ENCODE data around the gene CA9.

DNA sequence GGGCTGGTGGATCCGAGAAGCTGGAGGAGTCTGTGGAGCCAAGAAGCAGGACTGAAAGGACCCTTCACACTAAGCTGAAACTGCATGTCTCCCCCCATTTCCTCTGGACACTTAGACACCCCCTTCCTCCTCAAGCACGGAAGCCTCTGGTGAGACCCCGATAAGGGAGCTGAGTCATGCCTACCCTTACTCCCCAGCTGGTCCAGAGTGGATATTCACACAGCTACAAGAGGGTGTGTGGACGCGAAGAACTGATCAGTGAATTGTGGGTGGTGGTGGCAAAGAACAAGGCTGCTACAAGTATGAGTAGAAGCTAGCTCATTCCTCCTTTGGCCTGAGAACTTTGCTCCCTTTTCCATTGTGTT, 53.9 kb downstream of the CA9 start:
- TF ChIP-seq POLR2A (IDR thresholded peaks at IDR 0.05) (no peak), CTCF (IDR thresholded peaks at IDR 0.05) (no peak)

Data from vagina (tissue), 2 donors.